ENCODE results near the gene SZRD1.

DNA sequence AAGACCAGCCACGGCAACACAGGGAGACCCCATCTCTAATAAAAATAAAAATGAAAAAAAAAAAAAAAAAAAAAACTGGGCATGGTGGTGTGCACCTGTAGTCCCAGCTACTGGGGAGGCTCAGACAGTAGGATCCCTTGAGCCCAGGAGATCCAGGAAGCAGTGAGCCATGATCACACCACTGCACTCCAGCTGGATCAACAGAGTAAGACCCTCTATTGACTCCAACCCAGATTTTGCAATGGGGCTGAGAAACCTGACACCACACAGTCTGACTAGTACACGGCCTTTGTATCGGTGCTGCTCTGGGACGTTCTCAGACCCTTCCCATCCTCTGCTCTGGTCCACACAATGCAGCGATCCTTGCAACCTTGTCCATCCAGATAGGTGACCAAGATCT, 38.4 kb downstream of the SZRD1 start:
- TF ChIP-seq ZNF274 (IDR thresholded peaks at IDR 0.05; ENCODE audit: low read depth, low read length) = no peak
- TF ChIP-seq SUZ12 (IDR thresholded peaks at IDR 0.05; ENCODE audit: extremely low read depth, insufficient read depth, insufficient read length) = no peak

Measured in NT2/D1 (cell line).